GM12891 (cell line): Measurements from ENCODE around the gene LTO1.

Source experiments
- DNase-seq: peaks from one replicate; pipeline ENCODE4 v3.0.0; 2011; ENCODE audit warnings: low spot score; ENCODE audit not compliant: insufficient read length
- FAIRE-seq: peaks from 2 replicates; lab custom pipeline; 2011; peaks lifted over from hg19 to GRCh38; lab: Jason Lieb, UNC
- PAX5 ChIP-seq: IDR thresholded peaks from 2 replicates; pipeline ENCODE4 v1.6.1; 2011; ENCODE audit warnings: low read length, moderate library complexity, mild to moderate bottlenecking; ENCODE audit not compliant: insufficient read depth, severe bottlenecking
- POLR2A ChIP-seq: IDR thresholded peaks from 2 replicates; pipeline ENCODE4 v1.6.1; 2011; ENCODE audit warnings: low read depth, low read length, control low read depth
- POLR2AphosphoS5 ChIP-seq: IDR thresholded peaks from 2 replicates; pipeline ENCODE4 v1.6.1; 2011; ENCODE audit warnings: low read depth, low read length, control low read depth
- POU2F2 ChIP-seq: IDR thresholded peaks from 2 replicates; pipeline ENCODE4 v1.6.1; 2011; ENCODE audit warnings: low read depth, mild to moderate bottlenecking, control low read depth, low read length, moderate library complexity
- SPI1 ChIP-seq: IDR thresholded peaks from 2 replicates; pipeline ENCODE4 v1.6.1; 2011; ENCODE audit warnings: low read depth, low read length, control low read depth
- TAF1 ChIP-seq: IDR thresholded peaks from 2 replicates; pipeline ENCODE4 v1.6.1; 2011; ENCODE audit warnings: low read depth, low read length, control low read depth

LTO1 gene

DNA sequence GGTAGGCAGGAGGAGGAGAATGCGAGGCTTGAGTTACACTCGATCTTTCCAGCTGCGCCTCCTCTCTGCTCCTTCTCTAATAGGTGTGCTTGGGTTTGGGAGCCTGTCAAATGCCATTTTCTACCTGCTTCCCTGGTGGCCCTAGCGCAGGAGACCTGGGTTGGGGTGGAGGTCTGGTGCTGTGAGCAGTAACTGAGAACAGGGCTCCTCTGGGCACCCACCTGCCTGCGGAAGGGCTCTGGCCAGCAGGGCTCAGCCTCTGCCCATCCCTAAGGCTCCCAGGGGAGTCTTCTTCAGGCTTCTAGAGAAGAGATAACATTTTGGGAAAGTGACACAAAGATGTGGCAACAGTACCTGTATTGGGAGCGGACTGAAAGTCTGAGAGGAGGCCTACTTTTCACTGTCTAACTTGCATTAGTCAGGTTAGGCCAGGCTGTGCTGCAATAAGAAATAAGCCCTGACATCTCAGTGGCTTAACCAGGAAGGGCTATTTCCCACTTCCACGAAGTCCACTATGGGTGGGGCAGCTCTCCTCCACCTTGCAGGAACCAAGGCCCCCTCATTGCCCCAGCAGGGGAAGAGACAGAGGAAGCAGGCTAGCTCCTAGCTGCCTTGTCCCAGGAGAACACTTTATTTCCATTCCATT, 7.7 kb upstream of the LTO1 start:
- DNase-seq = no peak
- FAIRE-seq = no peak
- TF ChIP-seq SPI1 = no peak
- TF ChIP-seq POLR2AphosphoS5 = no peak
- TF ChIP-seq PAX5 = no peak
- TF ChIP-seq POLR2A = no peak
- no peak for TF ChIP-seq TAF1
- no peak for TF ChIP-seq POU2F2

DNA sequence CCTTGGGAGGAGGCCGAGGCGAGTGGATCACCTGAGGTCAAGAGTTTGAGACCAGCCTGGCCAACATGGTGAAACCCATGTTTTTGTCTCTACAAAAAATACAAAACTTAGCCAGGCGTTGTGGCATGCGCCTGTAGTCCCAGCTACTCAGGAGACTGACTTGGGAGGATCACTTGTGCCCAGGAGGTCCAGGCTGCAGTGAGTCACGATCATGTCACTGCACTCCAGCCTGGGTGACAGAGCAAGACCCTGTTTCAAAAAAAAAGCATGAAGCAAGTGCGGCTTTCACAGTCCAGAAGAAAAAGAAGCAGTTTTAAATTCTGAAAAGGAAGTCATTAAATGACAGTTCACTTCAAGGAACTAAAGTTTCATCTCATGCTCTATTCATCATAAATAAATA, 7.1 kb upstream of the LTO1 start:
- FAIRE-seq (no peak), DNase-seq (no peak)
- TF ChIP-seq SPI1 = no peak
- TF ChIP-seq POLR2A = no peak
- TF ChIP-seq POLR2AphosphoS5 = no peak
- no peak for TF ChIP-seq POU2F2
- no peak for TF ChIP-seq PAX5
- no peak for TF ChIP-seq TAF1

DNA sequence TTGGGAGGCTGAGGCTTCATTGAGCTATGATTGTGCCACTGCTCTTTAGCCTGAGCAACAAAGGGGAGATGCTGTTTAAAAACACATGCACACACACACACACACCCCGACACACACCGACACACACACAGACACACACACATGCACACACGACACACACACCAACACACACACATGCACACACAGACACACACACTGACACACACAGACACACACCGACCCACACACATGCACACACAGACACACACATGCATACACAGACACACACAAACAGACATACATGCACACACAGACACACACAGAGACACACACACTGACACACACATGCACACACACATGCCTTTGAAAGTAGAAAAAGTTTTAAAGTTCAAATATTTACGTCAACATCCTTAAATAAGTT, 5.5 kb upstream of the LTO1 start:
- TF ChIP-seq TAF1 = no peak
- TF ChIP-seq POLR2A = no peak
- no peak for TF ChIP-seq PAX5
- no peak for TF ChIP-seq SPI1
- no peak for TF ChIP-seq POLR2AphosphoS5
- no peak for TF ChIP-seq POU2F2
- FAIRE-seq (peak; percentile 75), DNase-seq (no peak)

DNA sequence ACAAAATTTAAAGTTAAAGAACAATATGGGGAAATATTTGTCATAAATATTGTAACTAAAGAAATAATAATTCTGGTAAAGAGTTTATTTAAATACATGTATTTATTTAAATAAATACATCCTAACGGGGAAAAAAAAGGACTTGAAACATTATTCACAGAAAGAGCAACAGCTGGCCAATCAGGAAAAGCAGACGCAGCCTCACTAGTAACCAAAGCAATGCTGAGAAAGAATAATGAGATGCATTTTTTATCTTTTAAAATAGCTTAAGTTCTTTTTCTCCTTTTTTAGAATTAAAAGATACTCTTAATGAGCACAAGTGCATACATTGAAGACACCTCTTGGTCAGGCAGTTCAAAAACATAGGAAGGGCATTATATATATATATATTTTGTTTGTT, 2.6 kb upstream of the LTO1 start:
- TF ChIP-seq TAF1 = no peak
- TF ChIP-seq PAX5 = no peak
- no peak for TF ChIP-seq POU2F2
- no peak for TF ChIP-seq POLR2A
- no peak for TF ChIP-seq SPI1
- TF ChIP-seq POLR2AphosphoS5 = no peak
- no peak for DNase-seq
- no peak for FAIRE-seq

DNA sequence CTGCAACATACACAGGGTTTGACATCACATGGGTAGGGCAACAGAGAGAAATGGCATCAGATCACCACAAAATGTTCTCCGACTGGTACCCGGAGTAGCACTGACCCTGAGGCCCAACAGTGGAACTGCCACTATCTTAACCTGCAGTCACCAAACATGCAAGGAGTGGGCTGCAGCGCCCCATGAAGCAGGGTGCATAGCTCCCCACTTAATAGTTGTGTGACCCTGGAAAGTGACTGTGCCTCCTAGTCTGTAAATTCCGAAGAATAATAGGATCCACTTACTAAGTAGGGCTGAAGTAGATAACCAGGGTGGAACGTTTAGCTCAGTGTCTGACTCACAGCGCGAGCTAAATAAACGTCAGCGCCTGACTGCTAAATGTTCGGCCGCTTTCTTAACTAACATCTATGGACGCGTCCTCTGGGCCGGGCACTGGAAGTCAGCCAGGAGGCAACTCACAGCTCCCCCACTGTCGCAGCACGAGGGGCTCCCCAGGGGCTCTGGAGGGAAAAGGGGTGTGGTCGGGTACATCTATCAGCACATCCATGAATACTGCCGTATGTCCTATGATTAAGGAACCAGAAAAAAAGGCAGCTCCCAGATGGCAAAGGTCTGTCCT, 777 bp downstream of the LTO1 start:
- no peak for DNase-seq
- FAIRE-seq = peak; percentile 31
- no peak for TF ChIP-seq TAF1
- TF ChIP-seq POLR2A = no peak
- no peak for TF ChIP-seq POU2F2
- no peak for TF ChIP-seq SPI1
- no peak for TF ChIP-seq POLR2AphosphoS5
- no peak for TF ChIP-seq PAX5

DNA sequence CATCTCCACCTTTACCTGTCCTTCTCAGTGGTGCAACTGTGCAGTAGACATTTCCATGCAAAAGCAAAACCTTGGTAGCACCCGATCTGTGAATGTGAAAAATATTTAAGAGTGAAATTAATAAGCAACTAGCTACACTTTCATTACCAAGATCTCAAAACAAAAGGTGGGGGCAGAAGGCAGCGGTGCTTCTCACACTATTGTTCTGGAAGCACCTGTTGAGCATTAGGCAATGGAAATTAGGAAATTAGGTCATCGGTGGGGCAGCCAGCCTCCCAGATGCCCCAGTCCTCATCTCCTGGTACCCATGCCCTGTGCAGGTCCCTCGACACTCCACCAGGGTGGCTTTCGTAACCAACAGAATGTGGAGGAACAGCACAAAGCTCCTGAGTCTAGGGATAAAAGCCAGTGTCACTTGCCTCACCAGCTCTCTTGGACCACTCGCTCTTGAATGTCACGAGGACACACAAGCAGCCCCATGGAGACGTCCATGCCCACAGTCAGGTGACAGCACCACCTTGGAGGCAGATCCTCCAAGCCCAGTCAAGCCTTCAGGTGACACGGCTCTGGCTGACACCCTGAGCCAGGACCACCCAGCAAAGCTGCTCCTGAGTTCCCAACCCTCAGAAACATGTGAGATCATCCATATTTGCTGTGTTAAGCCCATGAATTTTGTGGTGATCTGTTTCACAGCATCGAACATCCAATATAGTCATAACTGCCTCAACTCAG, 3.3 kb downstream of the LTO1 start:
- DNase-seq (no peak), FAIRE-seq (no peak)
- TF ChIP-seq SPI1 = no peak
- TF ChIP-seq TAF1 = no peak
- TF ChIP-seq POU2F2 = no peak
- no peak for TF ChIP-seq PAX5
- no peak for TF ChIP-seq POLR2A
- no peak for TF ChIP-seq POLR2AphosphoS5

DNA sequence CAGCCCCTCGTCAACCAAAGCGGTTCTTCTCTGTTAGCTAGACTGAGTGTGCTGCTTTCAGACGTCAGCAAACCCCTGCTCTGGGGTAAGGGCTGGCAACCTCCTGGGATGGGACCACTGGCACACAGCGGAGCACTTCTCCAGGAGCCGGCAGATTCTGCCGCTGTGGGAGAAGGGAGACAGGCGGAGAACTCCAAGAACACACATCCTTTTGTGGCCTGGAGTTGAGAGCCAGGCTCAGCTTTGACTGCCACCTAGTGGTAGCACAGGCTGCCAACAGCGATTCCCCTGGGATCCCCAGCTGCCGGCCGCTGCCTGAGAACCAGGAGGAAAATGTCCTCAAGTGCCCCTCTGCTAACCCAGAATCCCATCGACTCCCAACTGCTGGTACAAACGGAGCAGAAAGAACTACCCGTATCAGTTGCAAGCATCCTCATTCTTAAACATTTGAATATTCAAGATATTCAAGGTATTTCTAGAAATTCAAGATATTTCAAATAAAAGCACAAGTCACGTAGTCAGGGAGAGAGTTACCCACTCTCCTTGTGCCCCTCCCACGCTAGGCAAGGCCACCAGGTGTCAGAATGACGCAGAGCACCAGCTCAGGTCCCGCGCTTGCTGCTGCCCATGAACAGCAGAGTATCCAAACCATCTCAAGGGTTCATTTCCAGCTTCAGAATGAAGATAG, 4.9 kb downstream of the LTO1 start:
- FAIRE-seq = peak; percentile 84
- peak; percentile 78 for DNase-seq
- TF ChIP-seq PAX5 (no peak), POU2F2 (peak; percentile 12; the same call in 1 of the 2 replicates)

DNA sequence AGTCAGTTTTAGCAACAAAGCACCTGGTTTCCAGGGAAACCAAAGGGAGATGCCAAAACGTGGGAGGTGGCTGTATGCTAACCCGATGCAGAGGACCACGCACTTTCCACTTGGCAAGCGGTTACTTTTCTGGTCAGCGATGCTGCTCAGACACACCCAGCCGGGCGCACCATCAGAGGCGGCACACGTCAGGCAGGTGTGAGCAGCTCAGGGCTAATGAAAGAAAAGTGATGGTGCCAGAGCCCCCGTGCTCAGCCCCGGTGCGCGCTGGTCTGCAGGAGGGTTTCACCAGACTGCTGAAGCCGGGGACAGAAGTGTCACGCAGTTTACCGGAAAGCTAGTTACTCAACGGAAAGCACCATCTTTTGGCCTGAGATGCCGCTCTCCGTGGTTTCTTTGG, 5.7 kb downstream of the LTO1 start:
- FAIRE-seq (no peak), DNase-seq (no peak)
- TF ChIP-seq POU2F2 = no peak
- TF ChIP-seq TAF1 = no peak

DNA sequence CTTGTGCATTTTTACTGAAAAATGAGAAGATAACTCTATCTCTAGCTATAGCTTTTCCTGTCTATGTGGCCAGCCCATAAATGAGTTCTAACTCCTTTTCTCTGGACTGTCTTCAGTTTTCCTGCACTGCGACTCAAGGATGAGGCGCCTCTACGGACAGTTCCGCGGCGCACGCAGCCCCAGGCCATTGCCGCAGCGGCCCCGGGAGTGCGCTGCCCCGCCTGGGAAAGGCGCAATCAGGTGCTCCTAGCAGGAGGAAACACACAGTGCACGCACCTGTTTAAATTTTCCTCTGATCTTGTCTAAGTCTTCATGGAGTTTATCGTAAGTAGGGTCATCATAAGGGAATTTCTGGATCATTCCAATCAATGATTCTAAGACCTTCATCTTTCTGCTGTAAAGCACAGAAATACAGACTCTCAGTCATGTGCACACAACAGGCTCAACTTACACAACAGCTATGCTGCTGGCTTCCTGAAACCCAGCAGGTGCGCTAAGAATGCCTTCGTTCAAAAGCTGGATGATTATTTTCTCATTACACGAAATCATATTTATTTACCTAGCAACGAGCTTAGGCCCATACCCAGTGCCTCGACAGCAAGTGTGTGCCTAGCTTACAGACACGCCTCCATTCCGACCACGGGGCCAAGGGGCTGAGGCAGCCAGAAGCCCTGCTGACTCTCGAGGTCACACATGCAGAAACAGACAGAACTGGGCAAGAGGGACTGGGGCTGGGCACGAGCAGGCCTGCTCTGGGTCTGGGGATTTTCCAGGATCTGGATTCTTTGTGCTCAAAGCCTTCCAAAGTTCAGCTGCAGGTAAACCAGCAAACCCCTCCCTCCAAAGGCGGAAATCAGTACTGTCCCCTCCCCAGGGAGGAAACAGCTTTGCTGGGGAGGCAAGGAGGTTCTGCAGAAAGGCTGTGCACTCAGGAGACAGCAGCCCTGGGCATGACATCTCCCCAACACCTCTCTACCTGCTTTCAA, 7.2 kb downstream of the LTO1 start:
- FAIRE-seq = no peak
- TF ChIP-seq POU2F2 (no peak), POLR2AphosphoS5 (no peak)
- no peak for DNase-seq
